ENCODE data around the gene TMEM212.

The TMEM212 gene

GRCh38 chr3:171842864-171843518 lies at the start of gene TMEM212:
Gene TMEM212, plus strand, starts transcription at chr3:171843349. Its CDS starts 35 bp downstream, at chr3:171843384.
- DNase-seq (ENCODE audit: low read depth), result no peak
- no peak for TF ChIP-seq CTCF (IDR thresholded peaks at IDR 0.05; ENCODE audit: control insufficient read depth, extremely low read depth, insufficient read depth)

GRCh38 chr3:171796625-171797264 lies 46.4 kb upstream of the TMEM212 start:
- no peak for DNase-seq (ENCODE audit: low read depth)
- H3K4me3 ChIP-seq (ENCODE audit: low read depth, low read length), result no peak overlapping the region
- no peak for TF ChIP-seq CTCF (IDR thresholded peaks at IDR 0.05; ENCODE audit: control insufficient read depth, extremely low read depth, insufficient read depth)

More at GRCh38 chr3:171842864-171843518, at the start of gene TMEM212:
- no peak within 1 kb of the TSS for H3K4me3 ChIP-seq (ENCODE audit: low read depth, low read length)

GRCh38 chr3:171797265-171797679 lies 45.9 kb upstream of the TMEM212 start:
- TF ChIP-seq CTCF (IDR thresholded peaks at IDR 0.05; ENCODE audit: control insufficient read depth, extremely low read depth, insufficient read depth), result no peak
- H3K4me3 ChIP-seq (ENCODE audit: low read depth, low read length), result no peak overlapping the region
- no peak for DNase-seq (ENCODE audit: low read depth)

GRCh38 chr3:171797873-171798272 lies 45.3 kb upstream of the TMEM212 start:
- DNase-seq (ENCODE audit: low read depth), result no peak
- TF ChIP-seq CTCF (IDR thresholded peaks at IDR 0.05; ENCODE audit: control insufficient read depth, extremely low read depth, insufficient read depth), result no peak

GRCh38 chr3:171799501-171799900 lies 43.6 kb upstream of the TMEM212 start:
- DNase-seq (ENCODE audit: low read depth), result no peak
- no peak for TF ChIP-seq CTCF (IDR thresholded peaks at IDR 0.05; ENCODE audit: control insufficient read depth, extremely low read depth, insufficient read depth)
- H3K4me3 ChIP-seq (ENCODE audit: low read depth, low read length), result no peak overlapping the region

More at GRCh38 chr3:171797873-171798272, 45.3 kb upstream of the TMEM212 start:
- H3K4me3 ChIP-seq (ENCODE audit: low read depth, low read length), result no peak overlapping the region

- TF ChIP-seq CTCF (IDR thresholded peaks at IDR 0.05; ENCODE audit: control insufficient read depth, extremely low read depth, insufficient read depth), result no peak
- no peak for DNase-seq (ENCODE audit: low read depth)
- no peak overlapping the region for H3K4me3 ChIP-seq (ENCODE audit: low read depth, low read length)
Observed at GRCh38 chr3:171801738-171802589, 41.2 kb upstream of the TMEM212 start.
